Naive B cell (primary cell): ENCODE measurements around the gene SCG2. TPM values are rescaled to one million over a fixed set of nuclear protein-coding genes. Genes with fewer than 3 reads are reported as not detected.

ENCODE experiments used
- ATAC-seq, 2 donors: fragments of 150-1000 bp; cut with Tn5 transposase; 2 replicates each; pipeline ENCODE4 v1.10.0; 2021; ENCODE audit warnings: low read depth in 2 of 2, mild to moderate bottlenecking in 2 of 2, moderate library complexity in 2 of 2
- DNase-seq: peaks from one replicate; pipeline ENCODE4 v3.0.0; 2022
- H3K27ac Mint-ChIP-seq, 6 donors: one replicate each; pipeline ENCODE4 v1.8.0; 2020 to 2022; ENCODE audit warnings: mild to moderate bottlenecking in 6 of 6, mixed read lengths in 6 of 6, moderate library complexity in 5 of 6, inconsistent platforms in 2 of 6
- H3K27me3 Mint-ChIP-seq, 3 donors: one replicate each; pipeline ENCODE4 v1.8.0; 2021 to 2022; ENCODE audit warnings: mixed read lengths in 3 of 3, mild to moderate bottlenecking in 1 of 3
- H3K36me3 Mint-ChIP-seq, 2 donors: one replicate each; pipeline ENCODE4 v1.8.0; 2020 to 2022; ENCODE audit warnings: mixed read lengths in 2 of 2, inconsistent platforms in 1 of 2, mild to moderate bottlenecking in 1 of 2
- H3K4me1 Mint-ChIP-seq, 3 donors: one replicate each; pipeline ENCODE4 v1.8.0; 2020 to 2022; ENCODE audit warnings: mixed read lengths in 3 of 3, inconsistent platforms in 1 of 3, mild to moderate bottlenecking in 1 of 3, moderate library complexity in 1 of 3
- H3K4me3 Mint-ChIP-seq, 8 donors: one replicate each; pipeline ENCODE4 v1.8.0; 2020 to 2022; ENCODE audit warnings: mild to moderate bottlenecking in 8 of 8, mixed read lengths in 8 of 8, moderate library complexity in 8 of 8, inconsistent platforms in 2 of 8
- H3K9me3 Mint-ChIP-seq, 7 donors: one replicate each; pipeline ENCODE4 v1.8.0; 2020 to 2022; ENCODE audit warnings: mixed read lengths in 7 of 7, mild to moderate bottlenecking in 5 of 7, inconsistent platforms in 2 of 7, moderate library complexity in 1 of 7
- polyA plus RNA-seq, 6 donors: library from polyadenylated mRNA; unstranded; fragments of 300-500 nt; fragmentation: Illumina TruSeq; gene quantifications; one replicate each; pipeline ENCODE4 v1.2.3, GENCODE V29; 2021; ENCODE audit warnings: low read depth in 6 of 6

The SCG2 gene
- polyA plus RNA-seq, 6 donors from 2014 or later, result 0.39 to 0.89 TPM; not detected in 4

DNA sequence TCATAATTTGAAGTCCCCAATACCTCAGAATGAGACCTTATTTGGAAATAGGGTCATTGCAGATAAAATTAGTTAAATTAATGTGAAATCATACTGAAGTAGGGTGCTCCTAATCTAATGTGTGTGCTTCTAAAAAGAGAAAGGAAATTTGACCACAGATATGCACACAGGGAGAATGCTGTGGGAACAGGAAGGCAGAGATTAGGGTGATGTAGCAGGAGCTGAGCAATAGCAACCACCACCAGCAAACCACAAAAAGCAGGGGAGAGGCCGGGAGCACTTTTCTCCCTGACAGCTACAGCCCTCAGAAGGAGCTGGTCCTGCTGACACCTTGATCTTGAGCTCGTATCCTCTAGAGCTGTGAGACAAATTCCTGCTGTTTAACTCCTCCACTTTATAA lies 24.6 kb upstream of the SCG2 start:
- DNase-seq (no peak), ATAC-seq (no peak)
- Mint-ChIP-seq H3K9me3 (peaks cover 0 to 9% (median 0%) of the 10 kb centered on the region in 7 donors), H3K27me3 (peaks cover 6 to 23% (median 9%) of the 10 kb centered on the region in 3 donors), H3K4me1 (no peaks in the 10 kb centered on the region), H3K27ac (no peak overlapping the region), H3K36me3 (no peaks in the 10 kb centered on the region), H3K4me3 (no peak overlapping the region)

GRCh38 chr2:223625652-223626051 lies 23.5 kb upstream of the SCG2 start:
- H3K4me1 Mint-ChIP-seq, result no peaks in the 10 kb centered on the region
- no peak overlapping the region for H3K27ac Mint-ChIP-seq
- peaks cover 0 to 4% (median 0%) of the 10 kb centered on the region in 7 donors for H3K9me3 Mint-ChIP-seq
- DNase-seq (no peak), ATAC-seq (no peak)
- no peaks in the 10 kb centered on the region for H3K36me3 Mint-ChIP-seq
- H3K4me3 Mint-ChIP-seq, result no peak overlapping the region
- peaks cover 5 to 23% (median 11%) of the 10 kb centered on the region in 3 donors for H3K27me3 Mint-ChIP-seq

DNA sequence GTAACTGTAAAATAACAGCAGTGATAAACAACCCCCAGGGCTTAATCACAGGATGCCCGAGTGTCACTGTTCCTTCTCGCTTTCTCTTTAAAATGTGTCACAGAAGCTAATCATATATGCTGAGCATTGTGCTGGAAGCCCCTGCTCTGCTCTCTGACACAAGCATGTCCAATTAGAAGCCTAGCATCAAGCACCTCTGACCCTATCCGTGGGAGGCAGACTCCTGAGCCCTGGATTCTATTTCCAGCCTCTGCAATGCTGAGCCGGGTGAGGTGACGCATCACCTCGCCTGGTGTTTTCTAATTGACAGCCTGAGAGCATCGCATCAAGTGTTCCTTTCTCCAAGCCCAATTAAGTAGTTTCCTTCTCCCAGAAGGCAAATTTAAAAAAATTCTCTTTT lies 19.7 kb upstream of the SCG2 start:
- DNase-seq (no peak), ATAC-seq (no peak)
- Mint-ChIP-seq H3K36me3 (no peaks in the 10 kb centered on the region), H3K27ac (no peak overlapping the region), H3K4me1 (no peaks in the 10 kb centered on the region), H3K4me3 (no peak overlapping the region), H3K27me3 (peaks cover 25 to 31% (median 27%) of the 10 kb centered on the region in 3 donors), H3K9me3 (no peaks in the 10 kb centered on the region)

GRCh38 chr2:223619486-223620129 lies 17.4 kb upstream of the SCG2 start:
- peaks cover 37 to 41% (median 37%) of the 10 kb centered on the region in 3 donors for H3K27me3 Mint-ChIP-seq
- ATAC-seq, result no peak
- no peak overlapping the region for H3K27ac Mint-ChIP-seq
- no peak for DNase-seq
- H3K4me3 Mint-ChIP-seq, result no peak overlapping the region
- H3K9me3 Mint-ChIP-seq, result no peaks in the 10 kb centered on the region
- H3K4me1 Mint-ChIP-seq, result no peaks in the 10 kb centered on the region
- no peaks in the 10 kb centered on the region for H3K36me3 Mint-ChIP-seq

DNA sequence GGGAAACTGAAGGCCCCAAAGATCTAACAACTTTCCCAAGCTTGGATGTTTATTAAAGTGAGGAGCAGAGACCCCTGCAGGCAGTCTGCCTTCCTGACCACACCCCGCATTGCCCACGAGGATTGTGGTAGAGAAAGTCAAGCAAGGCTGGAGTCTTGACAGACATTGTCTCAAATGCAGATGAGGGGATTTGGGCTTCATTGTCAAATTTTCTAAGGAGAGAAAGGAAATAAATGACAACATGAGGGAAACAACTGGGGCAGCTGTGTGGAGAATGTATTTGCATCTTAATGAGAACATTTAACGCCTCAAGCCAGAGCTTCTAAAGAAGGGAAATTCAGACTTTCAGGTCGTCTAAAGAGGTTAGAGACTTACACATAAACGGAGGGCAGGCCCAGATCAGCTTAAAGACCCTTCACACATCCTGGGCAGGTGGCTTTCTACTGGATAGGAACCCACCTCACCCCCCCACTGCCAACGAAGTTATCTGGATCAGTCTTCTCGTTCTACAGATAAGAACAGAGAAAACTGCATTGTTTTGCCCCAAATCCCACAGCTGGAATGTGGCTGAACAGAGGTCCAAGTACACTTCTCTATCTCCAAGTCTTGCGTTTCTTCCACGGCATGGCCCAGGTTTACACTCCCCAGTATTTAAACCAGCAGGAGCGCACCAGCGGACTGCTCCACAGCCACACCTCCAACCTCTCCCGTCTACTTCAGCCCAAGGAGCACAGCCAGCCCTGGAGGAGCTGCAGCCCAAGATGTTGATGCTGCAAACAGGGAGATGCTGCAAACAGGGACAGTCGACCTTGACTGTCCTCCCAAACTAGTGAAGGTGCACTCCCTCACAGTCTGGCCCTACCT lies 16.2 kb upstream of the SCG2 start:
- Mint-ChIP-seq H3K4me1 (no peaks in the 10 kb centered on the region), H3K36me3 (no peaks in the 10 kb centered on the region), H3K27ac (no peak overlapping the region), H3K27me3 (peaks cover 49 to 52% (median 49%) of the 10 kb centered on the region in 3 donors), H3K4me3 (no peak overlapping the region), H3K9me3 (peaks cover 0 to 10% (median 0%) of the 10 kb centered on the region in 7 donors)
- no peak for DNase-seq
- no peak for ATAC-seq

GRCh38 chr2:223614534-223614933 lies 12.4 kb upstream of the SCG2 start:
- no peak overlapping the region for H3K4me3 Mint-ChIP-seq
- H3K27ac Mint-ChIP-seq, result peak overlapping the region in 1 of 6 donors; percentile 45
- DNase-seq (no peak), ATAC-seq (no peak)
- no peaks in the 10 kb centered on the region for H3K4me1 Mint-ChIP-seq
- H3K36me3 Mint-ChIP-seq, result no peaks in the 10 kb centered on the region
- H3K9me3 Mint-ChIP-seq, result peaks cover 0 to 10% (median 0%) of the 10 kb centered on the region in 7 donors
- H3K27me3 Mint-ChIP-seq, result peaks cover 38 to 50% (median 45%) of the 10 kb centered on the region in 3 donors

GRCh38 chr2:223613017-223613950 lies 11.1 kb upstream of the SCG2 start:
- Mint-ChIP-seq H3K36me3 (no peaks in the 10 kb centered on the region), H3K27me3 (peaks cover 36 to 44% (median 44%) of the 10 kb centered on the region in 3 donors), H3K27ac (no peak overlapping the region), H3K9me3 (peaks cover 0 to 10% (median 0%) of the 10 kb centered on the region in 7 donors), H3K4me1 (no peaks in the 10 kb centered on the region), H3K4me3 (no peak overlapping the region)
- DNase-seq (no peak), ATAC-seq (no peak)

- Mint-ChIP-seq H3K36me3 (no peaks in the 10 kb centered on the region), H3K27me3 (peaks cover 29 to 37% (median 36%) of the 10 kb centered on the region in 3 donors), H3K27ac (no peak overlapping the region), H3K4me1 (no peaks in the 10 kb centered on the region), H3K4me3 (no peak overlapping the region), H3K9me3 (peaks cover 0 to 10% (median 0%) of the 10 kb centered on the region in 7 donors)
- DNase-seq (no peak), ATAC-seq (no peak)
These were observed 10.3 kb upstream of the SCG2 start for GRCh38 chr2:223612501-223612900.

GRCh38 chr2:223611061-223611460 lies 8.9 kb upstream of the SCG2 start:
- no peak overlapping the region for H3K4me3 Mint-ChIP-seq
- no peak for ATAC-seq
- H3K9me3 Mint-ChIP-seq, result peaks cover 0 to 10% (median 0%) of the 10 kb centered on the region in 7 donors
- no peak for DNase-seq
- H3K4me1 Mint-ChIP-seq, result no peaks in the 10 kb centered on the region
- no peak overlapping the region for H3K27ac Mint-ChIP-seq
- H3K27me3 Mint-ChIP-seq, result peaks cover 24 to 37% (median 31%) of the 10 kb centered on the region in 3 donors
- no peaks in the 10 kb centered on the region for H3K36me3 Mint-ChIP-seq

GRCh38 chr2:223607476-223607875 lies 5.3 kb upstream of the SCG2 start:
- ATAC-seq (no peak), DNase-seq (no peak)
- Mint-ChIP-seq H3K27me3 (peaks cover 0 to 16% (median 6%) of the 10 kb centered on the region in 3 donors), H3K4me1 (no peaks in the 10 kb centered on the region), H3K36me3 (no peaks in the 10 kb centered on the region), H3K4me3 (no peak overlapping the region), H3K9me3 (peaks cover 0 to 2% (median 0%) of the 10 kb centered on the region in 7 donors), H3K27ac (no peak overlapping the region)

DNA sequence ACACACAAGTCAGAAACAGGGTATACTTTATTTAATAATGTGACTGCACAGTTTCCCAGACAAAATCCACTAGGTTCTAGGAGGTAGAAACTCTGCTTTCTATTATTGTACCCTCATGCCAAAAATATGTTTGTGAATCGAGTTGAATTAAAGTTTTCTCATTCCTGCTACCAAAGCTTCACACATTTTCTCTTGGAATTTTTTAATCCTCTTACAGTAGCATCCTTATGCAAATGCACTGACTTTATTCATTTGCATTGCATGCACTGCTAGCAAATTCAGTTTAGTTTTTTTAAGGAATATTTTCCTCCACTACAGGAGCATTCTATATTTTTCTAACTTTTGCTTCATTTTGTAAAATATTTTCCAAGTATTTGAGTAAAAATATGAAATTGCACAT lies 4.8 kb upstream of the SCG2 start:
- H3K36me3 Mint-ChIP-seq, result no peaks in the 10 kb centered on the region
- H3K4me3 Mint-ChIP-seq, result no peak overlapping the region
- no peak overlapping the region for H3K27ac Mint-ChIP-seq
- H3K9me3 Mint-ChIP-seq, result peaks cover 0 to 2% (median 0%) of the 10 kb centered on the region in 7 donors
- no peak for ATAC-seq
- H3K27me3 Mint-ChIP-seq, result peaks cover 0 to 16% (median 6%) of the 10 kb centered on the region in 3 donors
- H3K4me1 Mint-ChIP-seq, result peaks cover 0 to 3% (median 0%) of the 10 kb centered on the region in 3 donors
- no peak for DNase-seq

DNA sequence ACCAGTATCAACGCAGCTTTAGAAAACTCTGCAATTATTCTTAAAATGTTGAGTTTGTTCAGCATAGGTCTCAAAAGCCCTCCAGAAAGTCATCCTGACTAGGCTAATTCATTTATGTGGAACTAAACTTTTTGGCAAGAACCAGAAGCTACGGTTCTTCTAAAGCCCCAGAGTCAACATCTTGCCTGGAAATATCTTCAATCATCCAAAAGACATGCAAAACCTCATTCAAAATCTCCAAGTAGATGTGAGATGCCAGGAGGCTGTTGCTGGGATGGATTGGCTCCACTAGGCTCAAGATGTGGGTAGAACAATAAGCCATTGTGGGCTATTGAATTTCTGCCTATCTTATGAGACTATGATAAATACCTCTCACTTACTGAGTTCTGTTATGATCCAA lies 2.1 kb upstream of the SCG2 start:
- H3K36me3 Mint-ChIP-seq, result no peaks in the 10 kb centered on the region
- no peak for ATAC-seq
- peaks cover 0 to 3% (median 0%) of the 10 kb centered on the region in 3 donors for H3K4me1 Mint-ChIP-seq

DNA sequence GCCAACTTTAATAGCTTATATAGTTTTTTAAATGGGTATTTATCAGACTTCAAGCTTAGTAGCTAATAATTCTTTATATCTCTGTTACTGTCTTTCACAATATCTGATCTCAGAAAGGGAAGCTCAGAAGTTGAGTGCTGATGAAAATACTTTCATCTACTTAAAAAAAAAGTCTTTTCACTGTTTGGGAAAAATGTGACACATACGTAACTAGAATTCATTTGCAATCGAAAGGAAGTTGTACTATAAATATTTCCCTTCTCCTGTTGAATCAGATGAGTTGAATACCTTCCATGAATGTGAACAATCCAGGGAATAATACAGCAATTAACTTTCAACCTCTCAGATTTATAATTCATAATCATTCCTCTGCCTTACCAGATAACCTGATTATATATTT lies 811 bp upstream of the SCG2 start:
- H3K9me3 Mint-ChIP-seq, result peaks cover 0 to 5% (median 0%) of the 10 kb centered on the region in 7 donors
- DNase-seq (no peak), ATAC-seq (no peak)
- no peak overlapping the region for H3K27ac Mint-ChIP-seq
- no peak overlapping the region for H3K4me3 Mint-ChIP-seq
- peaks cover 6 to 16% (median 8%) of the 10 kb centered on the region in 3 donors for H3K27me3 Mint-ChIP-seq
- no peaks in the 10 kb centered on the region for H3K36me3 Mint-ChIP-seq
- H3K4me1 Mint-ChIP-seq, result peaks cover 0 to 3% (median 0%) of the 10 kb centered on the region in 3 donors

More for the DNA sequence above, 2.1 kb upstream of the SCG2 start:
- no peak overlapping the region for H3K27ac Mint-ChIP-seq
- H3K4me3 Mint-ChIP-seq, result no peak overlapping the region
- H3K27me3 Mint-ChIP-seq, result peaks cover 0 to 16% (median 6%) of the 10 kb centered on the region in 3 donors
- H3K9me3 Mint-ChIP-seq, result no peaks in the 10 kb centered on the region
- no peak for DNase-seq
